SKM-1 treated with dmso at 0.1 percent for 144 hours (cell line): ENCODE measurements around the gene CDHR2.

Source experiments
- DNase-seq: peaks from one replicate; lab custom pipeline; 2025; ENCODE audit not compliant: unreplicated experiment; lab: John Stamatoyannopoulos, UW

The CDHR2 gene

DNA sequence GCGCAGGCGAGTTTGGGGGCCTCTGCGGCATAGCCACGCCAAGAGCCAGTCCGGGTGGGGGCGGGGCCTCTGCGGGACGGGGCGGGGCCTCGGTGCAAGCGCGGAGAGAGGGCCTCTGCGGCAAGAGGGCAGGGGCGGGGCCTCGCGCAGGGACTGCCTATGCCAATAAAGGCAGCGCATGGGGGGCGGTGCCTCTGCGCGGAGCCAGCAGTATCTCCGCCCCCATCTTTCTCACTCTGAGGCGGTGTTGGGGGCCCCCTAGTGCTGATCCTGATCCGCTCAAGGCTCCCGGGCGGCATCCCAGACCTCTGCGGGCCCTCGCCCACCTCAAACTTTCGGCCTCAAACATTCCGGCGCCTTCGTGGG lies 70.0 kb downstream of the CDHR2 start:
- peak; percentile 31 for DNase-seq

DNA sequence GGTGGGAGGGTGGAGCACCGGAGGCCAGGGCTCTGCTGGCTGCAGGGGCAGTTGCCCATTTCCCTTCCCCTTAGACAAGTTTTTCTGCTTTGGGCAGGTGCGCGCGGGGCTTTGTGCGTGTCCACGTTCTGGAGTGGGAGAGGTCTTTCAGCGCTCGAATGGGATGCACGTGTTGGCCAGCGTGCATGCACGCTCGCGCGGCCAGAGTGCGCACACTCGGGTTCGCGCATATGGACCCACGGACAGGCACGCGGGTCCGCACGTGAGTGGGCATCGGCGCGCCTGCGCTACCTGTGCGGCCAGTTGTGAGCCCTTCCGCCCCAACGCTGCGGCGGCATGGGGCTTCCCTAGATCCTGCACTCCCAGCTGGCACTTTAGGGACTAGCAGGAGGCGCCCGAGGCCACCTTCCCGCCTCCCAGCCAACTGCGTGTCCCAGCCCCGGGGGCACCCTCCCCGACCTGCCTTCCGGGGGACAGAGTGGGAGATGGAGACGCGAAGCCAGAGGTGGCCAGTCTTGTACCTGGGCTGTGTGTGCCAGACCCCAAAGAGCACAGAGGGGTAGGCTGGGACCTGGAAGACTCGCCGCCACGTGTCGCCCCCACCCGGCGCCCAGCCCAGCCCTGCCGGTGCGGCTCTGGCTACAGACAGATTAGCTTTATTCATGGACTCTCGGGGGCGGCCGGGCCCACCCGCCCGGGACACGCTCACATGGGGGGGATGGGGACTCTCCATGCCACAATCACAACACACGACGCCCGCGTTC lies 70.6 kb downstream of the CDHR2 start:
- no peak for DNase-seq

DNA sequence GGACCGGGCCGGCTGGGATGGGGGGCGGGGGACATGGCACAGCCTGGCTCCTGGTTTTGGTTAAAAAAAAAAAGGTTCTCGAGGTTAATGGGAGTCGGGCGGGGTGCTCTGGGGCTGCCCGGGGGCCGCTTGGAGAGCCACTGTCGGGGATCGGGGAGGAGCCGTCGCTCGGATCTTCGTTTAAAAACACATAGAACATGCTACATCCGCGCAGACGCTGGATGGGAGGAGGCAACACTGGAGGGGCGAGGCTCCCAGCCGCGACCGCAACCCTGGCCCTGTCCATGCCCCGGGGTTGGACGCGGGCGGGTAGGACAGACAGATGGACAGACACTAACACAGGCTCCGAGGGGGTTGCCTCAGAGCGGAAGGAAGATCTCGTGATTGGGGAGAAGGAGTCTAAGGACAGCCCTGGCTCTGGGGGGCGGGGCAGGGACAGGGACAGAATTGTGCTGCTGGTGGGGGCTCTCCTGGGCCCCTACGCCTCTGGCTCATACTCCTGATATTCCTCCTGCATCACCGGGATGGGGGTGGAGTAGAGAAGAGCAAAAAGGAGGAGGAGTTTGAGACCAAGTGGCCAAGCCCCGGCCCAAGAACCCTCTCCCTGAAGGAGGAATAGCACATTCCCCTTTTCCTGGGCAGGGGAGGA lies 71.3 kb downstream of the CDHR2 start:
- DNase-seq: no peak

DNA sequence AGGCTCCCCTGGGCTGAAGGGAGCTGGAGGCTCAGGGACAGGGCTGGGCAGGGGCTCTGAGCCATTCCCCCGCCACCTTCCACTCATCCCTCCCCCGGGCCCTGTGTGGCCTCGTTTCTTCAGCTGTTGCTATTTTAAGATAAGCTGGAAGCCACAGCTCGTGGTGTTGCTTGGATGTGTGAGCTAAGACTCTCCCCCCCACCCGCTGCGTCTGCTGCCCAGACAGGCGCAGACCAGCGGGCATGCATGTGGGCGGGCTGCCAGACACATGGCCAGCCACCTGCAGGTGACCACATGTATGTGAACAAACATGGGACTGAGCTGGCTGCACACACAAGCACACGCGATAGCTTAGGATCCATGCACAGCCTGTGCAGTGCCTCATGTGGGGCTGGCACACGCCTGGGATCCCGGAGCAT lies 72.5 kb downstream of the CDHR2 start:
- DNase-seq: no peak

DNA sequence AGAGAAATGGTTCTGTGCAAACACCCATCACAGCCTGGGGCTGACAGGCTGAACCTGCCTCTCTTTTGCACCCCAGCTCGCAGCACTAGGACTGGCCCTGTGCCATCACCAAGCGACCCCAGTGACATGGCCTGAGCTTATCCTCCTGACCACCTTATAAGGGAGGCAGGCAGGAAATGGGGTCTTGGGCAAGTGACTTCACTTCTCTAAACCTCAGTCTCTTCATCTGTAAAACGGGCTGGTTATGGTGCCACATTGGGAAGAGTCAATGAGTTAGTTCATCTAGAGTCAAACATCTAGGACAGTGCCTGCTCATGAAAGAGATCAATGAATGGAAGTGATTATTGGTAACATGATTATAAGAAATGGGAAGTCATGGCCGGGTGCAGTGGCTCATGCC lies 75.0 kb downstream of the CDHR2 start:
- DNase-seq: no peak

DNA sequence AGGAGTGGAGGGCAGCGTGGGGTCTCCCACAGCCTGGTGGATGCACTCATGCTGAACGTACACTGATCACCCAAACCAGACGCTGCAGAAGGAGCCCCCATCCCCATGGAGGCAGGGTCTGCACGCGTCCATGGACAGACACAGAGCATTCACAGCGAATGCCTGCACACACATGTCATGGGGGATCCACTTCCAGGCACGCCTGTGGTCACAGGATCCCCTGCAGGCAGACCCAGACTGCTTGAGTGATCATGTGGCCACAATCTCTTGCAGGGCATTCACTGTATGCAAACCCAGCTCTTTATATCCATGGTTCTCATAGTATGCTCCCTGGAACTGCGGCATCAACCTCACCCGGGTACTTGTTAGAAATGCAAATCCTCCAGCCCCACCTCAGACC lies 75.8 kb downstream of the CDHR2 start:
- no peak for DNase-seq

DNA sequence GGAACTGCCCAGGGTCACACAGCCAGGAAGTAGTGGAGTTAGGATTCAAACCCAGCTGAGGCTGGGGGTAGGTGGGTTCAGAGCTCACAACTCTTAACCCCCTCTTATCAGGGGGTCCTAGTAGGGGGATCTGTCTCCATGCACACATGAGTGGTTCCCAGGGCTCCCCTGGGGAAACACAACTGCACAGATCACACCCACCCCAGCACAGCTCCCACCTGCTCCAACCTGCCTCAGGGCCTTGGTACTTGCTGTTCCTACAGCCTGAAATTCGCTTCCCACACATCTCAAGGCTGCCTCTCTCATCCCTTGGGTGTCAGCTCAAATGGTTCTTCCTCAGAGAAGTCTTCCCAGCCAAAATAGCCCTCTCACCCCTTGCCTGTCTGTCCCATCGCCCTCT lies 76.4 kb downstream of the CDHR2 start:
- no peak for DNase-seq

DNA sequence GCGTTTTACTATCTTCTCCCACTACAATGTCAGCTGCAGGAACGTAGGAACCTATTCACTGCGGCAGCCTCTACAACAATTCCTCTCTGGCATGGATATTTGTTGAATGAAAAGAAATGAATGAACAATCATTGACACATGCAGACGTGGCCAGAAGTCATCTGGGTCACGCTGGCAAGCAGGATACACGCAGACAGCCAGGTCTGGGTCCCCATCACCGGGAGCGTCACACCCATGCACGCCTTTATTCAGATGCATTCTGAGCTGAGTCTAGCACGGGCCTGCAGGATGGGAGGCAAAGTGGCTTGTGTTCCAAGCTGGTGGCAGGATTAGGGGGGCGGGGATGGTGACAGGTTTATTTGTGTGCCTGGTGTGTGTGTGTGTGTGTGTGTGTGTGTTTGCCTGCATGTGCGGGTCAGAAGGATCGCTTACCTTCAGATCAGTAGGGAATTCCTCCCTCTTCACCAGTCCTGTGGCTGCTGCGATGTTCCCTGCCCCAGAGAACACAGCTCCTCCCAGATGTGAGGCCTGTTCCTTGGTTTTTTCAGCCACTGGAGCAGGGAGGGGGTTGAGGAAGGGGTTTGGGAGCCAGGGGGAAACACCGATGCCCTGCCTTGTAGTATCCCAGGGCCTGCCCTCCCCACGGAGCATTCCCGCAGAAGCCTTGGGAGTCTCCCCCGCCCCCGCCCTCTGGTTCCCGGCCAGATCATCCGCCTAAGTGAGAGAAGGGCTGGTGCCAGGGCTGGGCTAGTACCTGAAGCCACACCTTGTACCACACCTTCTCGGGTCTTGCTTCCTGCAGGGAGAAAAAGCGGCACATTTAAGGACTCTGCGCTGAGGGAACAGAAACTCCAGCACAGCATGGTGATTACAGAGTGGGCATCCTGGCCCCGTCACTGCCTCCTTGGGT lies 77.1 kb downstream of the CDHR2 start:
- DNase-seq: no peak

DNA sequence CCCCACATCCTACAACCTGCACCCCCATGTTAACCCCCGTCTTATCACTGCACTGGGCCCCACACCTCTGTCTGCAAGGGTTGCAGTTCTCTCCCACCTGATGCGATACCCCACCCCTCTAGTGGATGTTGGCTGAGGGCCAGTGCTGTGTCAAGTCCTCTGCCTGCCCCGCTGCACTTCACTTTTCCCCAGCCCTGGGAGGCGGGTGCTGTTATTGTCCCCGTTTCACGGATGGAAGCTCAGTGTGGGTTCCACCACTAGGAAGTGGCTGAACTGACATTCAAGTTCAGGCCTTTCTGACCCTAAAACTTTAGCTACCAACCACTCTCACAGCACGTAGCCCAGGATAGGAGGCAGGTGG lies 77.7 kb downstream of the CDHR2 start:
- no peak for DNase-seq

DNA sequence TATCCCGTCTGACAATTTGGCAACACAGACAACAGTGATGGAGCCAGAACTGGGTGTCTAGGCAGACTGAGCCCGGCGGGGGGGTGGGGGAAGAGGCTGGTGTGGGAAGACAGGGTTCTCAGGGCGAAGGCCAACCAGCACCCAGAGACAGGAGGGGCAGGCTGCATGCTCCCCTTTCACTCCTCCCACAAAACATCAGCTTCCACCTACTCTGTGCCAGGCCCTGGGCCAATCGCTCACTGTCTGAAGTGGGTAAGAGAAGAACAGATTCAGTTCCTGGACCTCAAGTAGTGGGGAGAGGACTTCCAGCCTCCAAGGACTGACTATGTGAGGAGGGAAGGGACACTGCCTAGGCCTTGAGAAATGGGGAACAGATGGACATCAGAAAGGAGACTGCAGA lies 78.4 kb downstream of the CDHR2 start:
- no peak for DNase-seq

DNA sequence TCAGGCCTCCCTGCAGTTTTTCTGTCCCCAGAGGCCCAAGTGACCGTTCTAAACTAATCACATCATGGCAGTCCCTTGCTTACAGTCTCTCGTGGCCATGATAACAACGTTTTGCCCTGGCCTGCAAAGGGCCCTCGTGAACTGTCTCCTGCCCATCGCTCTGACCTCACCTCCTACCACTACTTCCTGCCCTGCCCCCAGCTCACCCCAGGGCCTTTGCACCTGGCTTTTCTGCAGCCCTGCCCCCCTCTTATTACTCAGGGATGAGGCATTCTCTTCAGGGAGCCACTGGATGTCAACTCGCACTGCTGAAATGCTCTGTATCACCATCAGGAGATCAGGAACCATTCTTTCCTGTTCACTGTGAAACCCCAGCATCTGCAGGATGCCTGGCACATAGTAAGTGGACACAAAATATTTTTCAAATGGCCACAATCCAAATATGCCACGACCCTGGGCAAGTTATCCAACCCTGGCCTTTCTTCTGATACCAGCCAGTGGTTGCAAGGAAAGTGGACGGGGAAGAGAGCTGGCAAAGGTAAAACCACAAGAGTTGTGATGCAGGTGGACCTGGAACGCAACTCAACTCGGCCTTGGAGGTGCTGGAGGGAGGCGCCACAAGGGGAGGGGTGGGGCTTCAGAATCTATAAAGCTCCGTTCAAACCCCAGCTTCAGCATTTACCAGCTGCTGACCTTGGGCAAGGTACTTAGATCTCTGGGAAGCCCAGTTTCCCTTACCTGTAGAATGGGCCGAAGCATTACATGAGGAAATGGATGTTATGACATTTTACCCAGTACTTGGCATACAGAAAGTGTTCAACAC lies 79.5 kb downstream of the CDHR2 start:
- no peak for DNase-seq

DNA sequence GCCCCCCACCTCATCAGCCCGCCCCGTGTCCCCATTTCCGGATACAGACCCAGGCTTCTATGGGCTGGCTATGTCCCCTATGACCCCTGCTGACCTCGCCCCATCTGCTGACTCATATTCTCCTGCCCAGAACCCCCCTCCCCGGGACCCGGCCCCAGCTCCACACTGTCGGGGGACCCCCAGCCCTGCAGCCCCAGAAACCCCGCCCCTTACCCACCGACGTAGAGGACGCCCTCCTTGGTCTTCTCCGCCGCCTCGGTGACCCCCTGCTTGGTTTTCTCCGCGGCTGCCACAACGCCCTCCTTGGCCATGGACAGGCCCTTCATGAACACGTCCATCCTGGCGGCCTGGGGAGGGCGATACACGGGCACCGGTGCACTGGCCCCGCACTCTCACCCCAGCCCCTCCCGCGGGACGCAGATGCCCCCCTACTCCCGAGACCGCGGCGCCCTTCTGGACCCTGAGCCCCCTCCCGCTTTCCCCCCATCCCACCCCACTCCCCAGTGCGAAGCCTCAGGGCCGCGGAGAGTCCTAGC lies 80.2 kb downstream of the CDHR2 start:
- no peak for DNase-seq

DNA sequence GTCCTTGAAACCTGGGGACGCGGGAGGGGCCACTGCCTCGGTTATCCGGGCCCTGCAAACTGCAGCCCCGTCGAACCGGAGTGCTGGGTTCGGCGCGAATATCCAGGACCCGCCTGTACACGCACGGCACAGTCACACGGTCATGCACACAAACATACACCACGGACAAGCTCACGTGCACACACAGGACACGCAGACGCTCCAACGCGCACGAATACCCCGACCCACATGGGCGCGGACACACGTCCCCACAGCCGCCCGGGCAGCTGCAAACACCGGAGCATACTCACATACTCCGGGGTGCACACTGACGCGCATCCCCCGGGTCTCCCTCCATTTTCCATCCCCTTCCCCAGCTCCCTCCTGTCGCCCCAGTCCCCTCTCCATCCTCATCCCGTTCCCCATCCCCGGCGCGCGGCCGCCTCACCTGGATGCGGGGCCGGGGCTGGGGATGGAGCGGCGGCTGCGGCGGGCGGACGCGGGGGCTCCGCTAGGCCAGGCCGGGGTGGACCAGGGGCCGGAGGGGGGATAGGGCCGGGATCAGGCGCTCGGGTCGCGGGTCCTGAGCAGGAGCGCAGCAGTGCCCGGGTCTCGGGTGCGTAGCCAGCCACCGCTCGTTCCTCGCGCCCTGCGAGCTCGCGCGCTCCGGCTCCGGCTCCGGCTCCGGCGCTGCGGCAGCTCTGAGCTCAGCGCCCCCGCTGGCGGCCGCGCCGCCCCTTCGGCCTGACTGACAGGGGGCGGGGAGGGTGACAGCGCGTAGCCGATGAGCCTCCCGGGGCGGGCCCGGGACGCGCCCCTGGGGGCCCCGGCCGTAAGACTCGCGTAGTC lies 80.9 kb downstream of the CDHR2 start, which contains the start of the genes EIF4E1B and SNCB:
Gene EIF4E1B (plus strand): TSS at position 823 of the 828 bp plus-strand sequence. CDS start 12,113 bp downstream, outside the sequence.
Gene SNCB (minus strand): TSS at position 682 of the 828 bp plus-strand sequence. CDS start 880 bp downstream, outside the sequence.
- no peak for DNase-seq

DNA sequence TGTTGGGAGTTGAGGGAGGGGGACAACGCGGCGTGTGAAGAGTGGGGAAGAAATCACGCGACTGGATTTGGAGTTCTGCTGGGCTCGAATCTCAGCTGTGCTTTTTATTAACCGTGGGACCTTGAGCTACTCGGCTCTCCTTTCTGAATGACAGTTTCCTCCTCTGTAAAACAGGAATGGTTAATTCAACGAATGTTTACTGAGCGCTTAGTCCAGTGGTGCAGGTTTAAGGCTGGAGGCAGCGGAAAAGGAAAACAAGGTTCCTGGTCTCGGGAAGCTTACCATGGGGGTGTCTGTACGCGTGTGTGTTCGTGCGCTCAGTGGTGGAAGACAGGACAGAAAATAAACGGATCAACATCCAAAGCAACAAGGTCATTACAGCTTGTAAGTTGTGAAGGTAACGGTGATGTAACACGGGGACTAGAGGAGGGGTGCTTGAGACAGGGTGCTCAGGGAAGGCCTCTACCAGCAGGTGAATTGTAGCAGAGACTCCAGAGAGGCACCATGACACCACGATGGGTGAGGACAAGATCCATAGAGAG lies 81.6 kb downstream of the CDHR2 start:
- no peak for DNase-seq

DNA sequence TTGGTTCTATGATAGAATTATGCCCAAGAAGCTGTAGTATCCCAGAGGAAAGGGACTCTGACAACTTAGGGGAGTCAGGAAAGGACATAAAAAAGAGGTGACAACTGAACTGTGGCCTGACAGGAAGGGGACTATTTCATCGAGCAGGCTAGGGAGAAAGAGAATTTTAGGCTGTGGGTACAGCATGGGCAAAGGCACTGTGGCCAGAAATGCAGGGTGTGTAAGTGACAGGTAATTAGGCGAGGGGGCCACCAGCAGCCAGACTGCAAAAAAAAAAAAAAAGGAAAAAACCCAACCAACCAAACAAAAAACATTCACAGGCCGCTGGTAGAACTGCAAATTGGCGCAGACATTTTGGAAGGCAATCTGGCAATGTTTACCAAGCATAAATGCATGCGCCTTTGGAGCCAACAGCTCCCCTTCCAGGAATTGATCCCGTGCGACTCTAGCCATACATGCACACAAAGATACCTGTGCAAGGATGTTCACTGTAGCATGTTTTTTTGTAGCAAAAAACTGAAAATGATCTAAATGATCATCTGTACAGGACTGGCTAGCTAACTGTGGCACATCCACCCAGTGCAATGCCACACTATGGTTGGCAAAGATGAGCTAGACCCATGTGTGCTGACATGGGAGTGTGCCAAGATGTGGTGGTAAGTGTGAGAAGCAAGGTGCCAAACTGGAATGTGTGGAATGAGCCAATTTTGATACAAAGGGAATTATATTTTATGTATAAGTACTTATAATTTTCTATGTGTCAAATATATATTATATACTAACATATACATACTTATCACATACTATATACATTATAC lies 82.5 kb downstream of the CDHR2 start:
- DNase-seq: no peak

DNA sequence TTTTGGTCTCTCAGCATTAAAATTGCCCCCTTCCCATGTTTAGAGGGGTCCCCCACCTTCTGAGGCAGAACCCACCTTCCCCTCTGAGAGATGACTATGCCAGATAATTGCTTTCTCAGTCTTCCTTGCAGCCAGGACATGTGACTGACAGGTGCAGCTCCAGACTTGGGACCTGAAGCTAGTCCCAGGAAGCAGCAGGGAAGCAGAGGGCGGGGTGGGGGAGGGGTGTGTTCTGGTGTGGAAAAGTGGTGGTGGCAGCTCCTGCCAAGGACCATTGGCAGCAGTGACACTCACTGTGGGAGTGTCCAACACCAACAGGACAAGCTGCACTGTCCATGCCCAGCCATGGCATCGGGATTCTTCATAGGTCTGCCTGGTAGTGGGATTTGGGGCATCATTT lies 83.6 kb downstream of the CDHR2 start:
- DNase-seq: no peak

DNA sequence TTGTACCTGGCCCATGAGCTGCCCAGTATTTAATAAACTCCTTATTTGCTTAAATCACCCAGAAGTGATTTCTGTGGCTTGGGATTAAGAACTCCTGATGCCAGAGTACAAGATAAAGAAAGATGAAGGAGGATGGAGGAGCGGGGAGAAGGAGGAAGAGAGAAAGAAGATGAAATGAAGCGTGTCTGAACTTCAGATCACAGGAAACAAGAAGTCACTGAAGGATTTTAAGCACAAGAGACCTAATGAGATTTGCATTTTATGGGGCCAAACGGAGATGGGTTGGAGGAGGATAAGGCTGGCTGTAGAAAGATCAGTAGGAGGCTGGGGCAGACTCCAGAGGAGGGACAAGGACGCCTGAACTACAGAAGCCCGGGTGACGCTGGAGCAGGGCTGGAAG lies 84.5 kb downstream of the CDHR2 start:
- no peak for DNase-seq

DNA sequence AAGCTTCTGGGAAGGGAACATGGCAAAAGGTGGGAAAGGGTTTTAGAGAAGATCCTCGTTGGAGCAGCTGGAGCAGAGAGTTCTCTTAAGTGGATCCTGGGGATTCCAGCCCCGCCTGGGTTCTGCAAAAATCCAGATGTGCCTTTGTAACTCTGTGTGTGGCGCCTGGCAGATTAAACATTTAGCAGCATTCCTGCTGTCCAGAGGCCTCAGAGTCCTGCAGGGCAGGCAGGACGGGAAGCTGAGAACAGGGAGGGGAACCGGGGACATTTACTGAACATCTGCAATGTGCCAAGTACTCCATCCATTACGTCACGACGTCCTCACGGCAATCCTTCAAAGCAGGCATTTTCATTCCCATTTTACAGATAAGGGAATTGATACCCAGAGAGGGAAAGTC lies 87.3 kb downstream of the CDHR2 start:
- no peak for DNase-seq

DNA sequence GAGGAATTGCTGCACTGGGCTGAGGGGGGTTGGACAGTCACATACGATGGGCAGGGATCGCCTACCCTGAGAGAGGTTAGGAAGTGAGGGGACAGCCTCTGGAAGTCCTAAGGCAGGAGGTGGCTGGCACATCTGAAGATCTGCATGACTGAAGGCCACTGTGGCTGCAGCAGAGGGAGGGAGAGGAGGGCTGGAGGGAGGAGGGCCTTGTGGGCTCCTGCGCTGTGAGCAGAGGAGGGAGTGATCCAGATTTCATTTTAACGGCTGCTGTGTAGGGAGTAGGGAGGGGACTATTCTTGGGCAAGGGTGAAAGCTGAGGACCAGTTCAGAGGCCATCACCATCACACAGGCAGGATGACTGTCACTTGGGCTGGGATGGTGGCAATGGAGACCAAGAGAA lies 88.4 kb downstream of the CDHR2 start:
- no peak for DNase-seq
